HG02870 (cell line): ENCODE data around the gene MTIF2.
"Not testable (repeated sequence)": the region's sequence is repeated elsewhere in the genome, so short reads cannot be mapped to it uniquely, and the experiment has no call there.

Source experiments
- ATAC-seq: cut with Tn5 transposase; IDR thresholded peaks from one replicate; pipeline ENCODE4 v1.9.1; 2021; ENCODE audit warnings: mild to moderate bottlenecking, moderate library complexity; ENCODE audit not compliant: unreplicated experiment

Gene MTIF2

DNA sequence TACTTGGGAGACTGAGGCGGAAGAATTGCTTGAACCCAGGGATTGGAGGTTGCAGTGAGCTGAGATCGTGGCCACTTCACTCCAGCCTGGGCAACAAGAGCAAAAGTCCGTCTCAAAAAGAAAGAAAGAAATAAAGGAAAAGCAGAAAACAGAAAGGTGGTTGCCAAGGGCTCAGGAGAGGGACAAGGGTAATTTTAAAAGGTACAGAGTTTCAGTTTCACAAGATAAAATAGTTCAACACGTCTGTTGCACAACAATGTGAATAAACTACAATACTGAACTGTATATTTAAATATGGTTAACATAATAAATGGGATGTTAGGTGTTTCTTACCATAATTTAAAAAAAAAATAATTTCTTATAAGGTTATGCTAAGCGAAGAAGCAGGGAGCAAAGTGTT lies 23.6 kb downstream of the MTIF2 start:
- no peak for ATAC-seq

- no peak for ATAC-seq
These were observed 26.4 kb downstream of the MTIF2 start for GRCh38 chr2:55242617-55243016.

- not testable (repeated sequence) for ATAC-seq
These were observed 27.4 kb downstream of the MTIF2 start for GRCh38 chr2:55241582-55241981.

DNA sequence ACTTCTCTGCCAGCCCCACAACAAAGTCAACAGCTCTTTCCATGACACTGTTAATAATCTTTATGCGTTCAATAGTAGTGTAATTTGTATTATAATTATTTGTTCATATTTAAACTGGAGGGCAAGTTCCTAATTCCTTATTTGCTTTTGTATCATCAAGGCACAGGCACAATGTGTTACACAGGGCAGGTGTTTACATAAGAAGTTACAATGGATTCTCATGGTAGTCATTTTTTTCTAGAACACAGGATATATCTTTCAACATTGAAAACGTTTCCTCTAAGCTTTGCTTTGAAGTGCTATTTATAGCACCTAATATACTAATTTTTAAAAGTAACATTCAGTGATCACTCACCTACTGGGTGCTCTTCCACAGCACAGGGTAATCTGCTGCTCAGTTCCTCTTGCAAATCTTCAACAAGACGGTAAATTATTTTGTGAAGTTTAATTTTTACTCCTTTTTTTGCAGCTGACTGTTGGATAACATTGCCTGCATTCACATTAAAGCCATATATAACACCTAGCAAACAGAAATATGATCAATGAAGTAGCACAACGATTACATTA lies 29.3 kb downstream of the MTIF2 start:
- no peak for ATAC-seq

- no peak for ATAC-seq
These were observed 32.0 kb downstream of the MTIF2 start for GRCh38 chr2:55236992-55237543.

GRCh38 chr2:55235724-55236538 lies 33.1 kb downstream of the MTIF2 start:
- ATAC-seq = no peak

- no peak for ATAC-seq
These were observed 35.4 kb downstream of the MTIF2 start for GRCh38 chr2:55233658-55233940.

DNA sequence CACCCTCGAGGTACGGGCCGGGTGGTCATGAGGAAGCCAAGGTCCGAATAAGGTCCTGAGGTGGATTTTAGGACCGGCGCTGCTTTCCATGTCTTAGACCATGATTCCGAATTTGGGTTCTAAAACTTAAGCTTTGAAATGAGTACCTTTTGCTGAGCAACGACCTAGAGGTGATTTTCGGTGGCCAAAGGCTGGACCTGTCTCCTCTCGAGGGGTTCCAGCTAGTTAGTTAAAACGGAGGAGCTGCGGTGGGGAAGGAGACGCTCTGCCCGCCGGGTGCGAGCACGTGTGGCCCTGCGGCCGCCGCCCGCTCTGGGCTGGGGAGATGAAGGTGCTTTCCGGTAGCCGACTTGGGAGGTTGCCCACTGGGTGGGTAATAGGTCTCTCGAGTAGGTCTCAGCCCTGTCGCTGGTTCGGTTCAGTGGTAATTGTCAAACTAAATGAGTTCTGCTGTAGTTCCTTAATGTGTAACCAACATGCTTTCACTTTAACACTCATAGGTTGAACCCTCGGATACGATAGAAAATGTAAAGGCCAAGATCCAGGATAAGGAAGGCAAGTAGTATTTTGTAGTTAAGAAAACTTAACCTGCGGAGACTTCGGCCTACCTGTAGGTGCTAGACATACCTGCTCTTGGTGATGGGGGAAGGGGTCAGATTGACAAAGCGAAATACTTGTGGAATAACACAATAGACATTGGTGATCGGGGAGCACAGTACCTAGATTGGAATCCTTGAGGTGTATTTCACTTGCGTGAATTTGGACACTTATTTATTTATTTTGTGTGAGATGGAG lies 36.0 kb downstream of the MTIF2 start:
- ATAC-seq = peak; percentile 20

DNA sequence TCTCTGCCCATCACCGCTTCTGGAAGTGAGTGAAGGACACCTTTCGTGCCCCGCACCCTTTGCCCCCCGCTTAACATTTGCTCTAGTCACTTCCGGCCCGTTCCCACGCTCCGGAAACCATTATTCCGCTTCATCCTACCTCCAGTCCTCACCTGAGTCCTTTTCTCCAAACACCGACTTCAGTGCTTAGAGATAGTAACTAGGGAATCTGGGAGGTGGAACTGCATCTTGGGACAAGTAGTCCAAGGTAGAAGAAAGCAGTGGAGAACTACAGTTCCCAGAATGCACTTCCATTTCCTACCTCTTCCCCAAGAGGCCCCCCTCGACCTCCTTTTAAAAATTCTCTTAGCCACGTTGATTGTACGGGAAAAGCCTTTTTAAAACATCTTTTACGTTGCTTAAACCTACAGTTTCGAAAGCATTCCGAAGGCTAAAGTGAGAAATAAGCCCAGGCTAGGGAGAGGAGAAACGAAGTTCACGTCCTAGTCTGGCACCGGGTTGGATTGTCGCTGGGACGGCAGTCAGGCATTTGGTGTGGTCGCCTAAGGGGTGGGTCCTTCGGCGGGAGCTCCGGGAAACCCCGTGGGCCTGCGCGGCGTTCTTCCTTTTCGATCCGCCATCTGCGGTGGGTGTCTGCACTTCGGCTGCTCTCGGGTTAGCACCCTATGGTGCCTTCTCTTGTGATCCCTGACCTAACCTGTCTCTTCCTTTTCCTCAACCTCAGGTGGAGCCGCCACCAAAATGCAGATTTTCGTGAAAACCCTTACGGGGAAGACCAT lies 36.8 kb downstream of the MTIF2 start, which contains the start of the genes CLHC1 and RPS27A:
Gene CLHC1, minus strand, starts transcription at position 210 of the 779 bp plus-strand sequence. CDS start 9,882 bp downstream, outside the sequence.
Gene RPS27A, plus strand, starts transcription at position 605 of the 779 bp plus-strand sequence. Its CDS starts 137 bp downstream, at position 742.
- peak; percentile 87 for ATAC-seq

- no peak for ATAC-seq
These were observed 37.4 kb downstream of the MTIF2 start for GRCh38 chr2:55231546-55232083.

- no peak for ATAC-seq
These were observed 38.5 kb downstream of the MTIF2 start for GRCh38 chr2:55230551-55230950.

GRCh38 chr2:55229221-55229620 lies 39.8 kb downstream of the MTIF2 start:
- no peak for ATAC-seq

- no peak for ATAC-seq
These were observed 40.8 kb downstream of the MTIF2 start for GRCh38 chr2:55228226-55228563.

DNA sequence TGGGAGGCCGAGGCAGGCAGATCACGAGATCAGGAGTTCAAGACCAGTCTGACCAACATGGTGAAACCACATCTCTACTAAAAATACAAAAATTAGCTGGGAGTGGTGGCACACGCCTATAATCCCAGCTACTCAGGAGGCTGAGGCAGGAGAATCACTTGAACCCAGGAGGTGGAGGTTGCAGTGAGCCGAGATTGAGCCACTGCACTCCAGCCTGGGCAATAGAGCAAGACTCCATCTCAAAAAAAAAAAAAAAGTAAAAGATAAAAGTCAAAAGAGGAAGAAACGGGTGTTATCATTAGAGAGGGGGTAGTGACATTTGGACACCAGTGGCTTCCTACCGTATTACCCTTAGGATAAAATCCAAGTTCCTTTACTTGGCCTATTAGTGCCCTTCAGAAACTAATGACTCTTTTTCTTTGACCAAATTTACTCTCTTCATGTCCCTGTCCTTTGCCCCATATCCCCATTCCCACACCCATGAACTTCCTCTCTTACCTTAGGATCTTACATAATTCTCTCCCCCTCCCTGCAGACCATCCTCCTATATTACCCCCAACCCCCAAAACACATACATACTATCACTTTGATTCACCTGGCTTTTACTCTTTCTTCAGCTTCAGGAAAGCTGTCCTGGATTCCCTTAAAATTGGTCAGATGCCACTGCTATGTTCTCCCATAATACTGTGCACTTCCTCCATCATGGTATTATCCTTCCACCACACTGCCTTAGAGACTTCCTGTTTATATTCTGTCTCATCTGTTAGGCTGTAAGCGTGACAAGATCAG lies 41.4 kb downstream of the MTIF2 start:
- not testable (repeated sequence) for ATAC-seq

DNA sequence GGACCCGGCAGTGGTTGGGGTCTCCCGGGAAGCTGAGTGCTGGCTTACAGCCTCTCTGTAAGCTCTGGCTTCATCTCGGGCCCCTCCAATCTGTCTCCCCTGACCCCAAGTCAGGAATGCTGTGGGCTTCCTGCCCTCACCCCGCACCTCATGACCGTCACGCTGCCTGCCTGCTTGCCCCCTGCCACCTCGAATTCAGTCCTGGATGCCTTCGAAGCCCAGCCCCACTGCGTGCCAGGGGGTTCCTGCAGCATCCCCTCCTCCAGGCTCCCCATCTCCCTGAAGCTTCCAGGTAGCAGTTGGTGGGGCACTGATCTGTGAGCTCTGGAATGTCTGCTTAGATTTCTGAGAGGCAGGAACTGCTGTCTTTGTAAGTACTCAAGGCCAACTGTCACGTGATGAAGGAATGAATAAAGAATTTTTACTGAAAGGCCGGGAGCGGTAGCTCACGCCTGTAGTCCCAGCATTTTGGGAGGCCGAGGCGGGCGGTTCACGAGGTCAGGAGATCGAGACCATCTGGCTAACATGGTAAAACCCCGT lies 43.5 kb downstream of the MTIF2 start:
- no peak for ATAC-seq

- no peak for ATAC-seq
These were observed 44.2 kb downstream of the MTIF2 start for GRCh38 chr2:55224761-55225261.

DNA sequence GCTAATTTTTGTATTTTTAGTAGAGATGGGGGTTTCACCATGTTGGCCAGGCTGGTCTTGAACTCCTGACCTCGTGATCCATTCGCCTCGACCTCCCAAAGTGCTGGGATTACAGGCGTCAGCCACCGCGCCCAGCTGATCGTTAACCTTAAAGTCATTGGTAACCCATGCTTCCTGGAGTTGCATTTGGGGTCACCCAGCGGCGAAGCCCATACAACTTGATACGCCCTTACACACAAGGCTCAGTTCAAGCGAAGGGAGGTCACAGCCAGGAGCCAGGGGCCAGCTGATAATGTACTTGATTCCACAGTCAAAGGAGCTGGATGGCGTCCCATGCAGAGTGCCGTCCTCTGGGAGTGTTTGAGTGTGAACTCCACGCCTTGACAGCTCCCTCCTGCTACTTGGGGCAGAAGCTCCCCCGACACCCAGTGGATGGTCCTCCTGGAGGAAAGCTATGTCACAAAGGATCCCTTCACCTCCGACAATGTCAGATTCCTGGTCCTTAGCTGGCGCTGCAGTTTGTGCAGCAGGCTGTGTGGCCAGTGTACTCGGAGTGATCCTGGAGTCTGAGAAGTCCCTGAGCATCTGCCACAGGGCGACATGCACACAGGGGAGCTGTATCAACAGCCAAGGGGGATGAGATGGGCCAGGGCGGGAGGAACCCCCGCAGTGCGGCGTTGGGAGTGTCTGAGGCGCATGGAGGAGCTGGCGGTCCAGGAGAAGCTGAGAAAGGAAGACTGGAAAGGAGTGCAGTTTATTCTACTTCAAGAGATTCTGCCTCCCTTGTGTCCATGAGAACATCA lies 44.9 kb downstream of the MTIF2 start:
- ATAC-seq = no peak

- no peak for ATAC-seq
These were observed 55.2 kb downstream of the MTIF2 start for GRCh38 chr2:55213822-55214221.
